ENCODE data around the gene ZBTB21.
"Not testable (repeated sequence)": the region's sequence is repeated elsewhere in the genome, so short reads cannot be mapped to it uniquely, and the experiment has no call there.

The ZBTB21 gene

GRCh38 chr21:42016364-42016985 is 6.3 kb upstream of the ZBTB21 start:
- DNase-seq, result no peak

GRCh38 chr21:42013931-42014330 is 3.8 kb upstream of the ZBTB21 start:
- no peak for DNase-seq

- DNase-seq, result no peak
These were observed 3.2 kb upstream of the ZBTB21 start for GRCh38 chr21:42013376-42013775.

GRCh38 chr21:42012763-42013329 is 2.7 kb upstream of the ZBTB21 start:
- no peak for DNase-seq

GRCh38 chr21:42012344-42012743 is 2.2 kb upstream of the ZBTB21 start:
- DNase-seq, result no peak

GRCh38 chr21:42010507-42011495 is 641 bp upstream of the ZBTB21 start:
- peak; percentile 35 for DNase-seq

- DNase-seq, result peak; percentile 53
These were observed 936 bp downstream of the ZBTB21 start for GRCh38 chr21:42009018-42009830.

GRCh38 chr21:42007356-42007940 is 2.7 kb downstream of the ZBTB21 start:
- no peak for DNase-seq

GRCh38 chr21:42006765-42007164 is 3.4 kb downstream of the ZBTB21 start:
- DNase-seq, result no peak

- no peak for DNase-seq
These were observed 5.6 kb downstream of the ZBTB21 start for GRCh38 chr21:42004406-42005199.

- DNase-seq, result no peak
These were observed 7.1 kb downstream of the ZBTB21 start for GRCh38 chr21:42003051-42003461.

- DNase-seq, result peak; percentile 32
These were observed 7.7 kb downstream of the ZBTB21 start for GRCh38 chr21:42002421-42002958.

GRCh38 chr21:42001781-42002180 is 8.4 kb downstream of the ZBTB21 start:
- no peak for DNase-seq

- DNase-seq, result no peak
These were observed 9.3 kb downstream of the ZBTB21 start for GRCh38 chr21:42000908-42001307.

GRCh38 chr21:41997657-41998056 is 12.5 kb downstream of the ZBTB21 start:
- DNase-seq, result no peak

- DNase-seq, result no peak
These were observed 14.6 kb downstream of the ZBTB21 start for GRCh38 chr21:41995577-41995976.

- not testable (repeated sequence) for DNase-seq
These were observed 15.5 kb downstream of the ZBTB21 start for GRCh38 chr21:41994613-41995012.

- no peak for DNase-seq
These were observed 16.4 kb downstream of the ZBTB21 start for GRCh38 chr21:41993744-41994143.

- DNase-seq, result no peak
These were observed 17.6 kb downstream of the ZBTB21 start for GRCh38 chr21:41992576-41992975.

- DNase-seq, result no peak
These were observed 18.5 kb downstream of the ZBTB21 start for GRCh38 chr21:41991659-41992058.

- DNase-seq, result no peak
These were observed 20.5 kb downstream of the ZBTB21 start for GRCh38 chr21:41989698-41990097.

Data from CD4-positive, alpha-beta T cell treated with Interleukin-17A for 1 hour (primary cell).